OCI-LY7 (cell line): ENCODE measurements around the gene TECPR2.

Experiments used
- EZH2phosphoT487 ChIP-seq: fragments of 200-600 bp; sonication (generic); IDR thresholded peaks from 2 replicates; pipeline ENCODE4 v1.6.1; 2018; ENCODE audit warnings: low read depth, borderline replicate concordance, mild to moderate bottlenecking, mixed run types, antibody characterized with exemption, low read length, moderate library complexity, mixed read lengths
- TF ChIP-seq, protein P1 (sequence below): fragments of 200-600 bp; sonication (generic); conservative IDR thresholded peaks from 2 replicates; pipeline ENCODE4 v1.5.1; 2014; ENCODE audit warnings: mild to moderate bottlenecking, antibody characterized with exemption, low read length, moderate library complexity, mixed read lengths

DNA sequence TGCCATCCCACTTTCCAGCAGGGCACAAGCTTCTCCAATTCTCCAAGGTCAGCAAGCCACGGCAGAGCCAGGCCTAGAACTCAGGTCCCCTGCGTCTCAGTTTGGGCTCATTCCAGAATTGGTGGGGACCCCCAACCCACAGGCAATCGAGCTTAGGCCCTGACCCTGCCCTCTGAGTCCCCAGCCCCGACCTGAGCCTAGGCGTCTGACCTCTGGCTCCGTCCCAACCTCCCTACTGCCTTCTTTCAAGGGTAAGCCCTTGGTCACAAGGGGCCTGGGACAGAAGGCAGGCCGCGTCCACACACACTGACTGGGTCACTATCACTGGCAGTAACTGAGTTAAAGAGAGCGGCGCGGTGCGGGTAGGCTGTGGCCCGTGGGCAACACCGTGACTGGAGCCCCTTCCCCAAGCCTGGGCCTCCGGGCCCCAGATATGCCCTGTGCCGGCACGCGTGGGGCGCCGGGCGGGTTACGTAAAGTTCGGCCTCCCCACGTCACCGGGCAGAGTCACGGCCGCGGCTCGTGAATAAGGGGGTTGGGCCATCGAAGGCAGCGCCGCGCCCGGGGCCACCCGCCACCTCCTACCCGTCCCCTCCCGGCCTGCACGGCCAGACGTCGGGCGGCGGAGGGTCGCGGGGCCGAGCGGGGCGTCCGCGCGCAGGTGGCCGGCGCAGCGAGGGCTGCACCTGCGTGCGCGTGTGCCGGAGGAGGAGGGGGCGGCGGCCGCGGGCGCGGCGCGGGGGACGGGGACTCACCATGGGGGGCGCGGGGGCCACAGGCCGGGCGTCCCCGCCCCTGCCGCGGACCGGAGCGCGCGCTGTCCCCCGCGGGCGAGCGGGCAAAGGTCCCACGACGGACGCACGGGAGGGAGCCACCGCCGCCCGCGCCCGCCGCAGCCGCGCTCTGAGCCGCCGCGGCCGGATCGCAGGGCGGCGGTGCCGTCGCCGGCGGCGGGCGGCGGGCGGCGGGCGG is 146.3 kb downstream of the TECPR2 start:
- TF ChIP-seq, protein P1, sequence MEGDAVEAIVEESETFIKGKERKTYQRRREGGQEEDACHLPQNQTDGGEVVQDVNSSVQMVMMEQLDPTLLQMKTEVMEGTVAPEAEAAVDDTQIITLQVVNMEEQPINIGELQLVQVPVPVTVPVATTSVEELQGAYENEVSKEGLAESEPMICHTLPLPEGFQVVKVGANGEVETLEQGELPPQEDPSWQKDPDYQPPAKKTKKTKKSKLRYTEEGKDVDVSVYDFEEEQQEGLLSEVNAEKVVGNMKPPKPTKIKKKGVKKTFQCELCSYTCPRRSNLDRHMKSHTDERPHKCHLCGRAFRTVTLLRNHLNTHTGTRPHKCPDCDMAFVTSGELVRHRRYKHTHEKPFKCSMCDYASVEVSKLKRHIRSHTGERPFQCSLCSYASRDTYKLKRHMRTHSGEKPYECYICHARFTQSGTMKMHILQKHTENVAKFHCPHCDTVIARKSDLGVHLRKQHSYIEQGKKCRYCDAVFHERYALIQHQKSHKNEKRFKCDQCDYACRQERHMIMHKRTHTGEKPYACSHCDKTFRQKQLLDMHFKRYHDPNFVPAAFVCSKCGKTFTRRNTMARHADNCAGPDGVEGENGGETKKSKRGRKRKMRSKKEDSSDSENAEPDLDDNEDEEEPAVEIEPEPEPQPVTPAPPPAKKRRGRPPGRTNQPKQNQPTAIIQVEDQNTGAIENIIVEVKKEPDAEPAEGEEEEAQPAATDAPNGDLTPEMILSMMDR, result no peak
- no peak for TF ChIP-seq EZH2phosphoT487
